ENCODE results near the gene CYB561D2.

DNA sequence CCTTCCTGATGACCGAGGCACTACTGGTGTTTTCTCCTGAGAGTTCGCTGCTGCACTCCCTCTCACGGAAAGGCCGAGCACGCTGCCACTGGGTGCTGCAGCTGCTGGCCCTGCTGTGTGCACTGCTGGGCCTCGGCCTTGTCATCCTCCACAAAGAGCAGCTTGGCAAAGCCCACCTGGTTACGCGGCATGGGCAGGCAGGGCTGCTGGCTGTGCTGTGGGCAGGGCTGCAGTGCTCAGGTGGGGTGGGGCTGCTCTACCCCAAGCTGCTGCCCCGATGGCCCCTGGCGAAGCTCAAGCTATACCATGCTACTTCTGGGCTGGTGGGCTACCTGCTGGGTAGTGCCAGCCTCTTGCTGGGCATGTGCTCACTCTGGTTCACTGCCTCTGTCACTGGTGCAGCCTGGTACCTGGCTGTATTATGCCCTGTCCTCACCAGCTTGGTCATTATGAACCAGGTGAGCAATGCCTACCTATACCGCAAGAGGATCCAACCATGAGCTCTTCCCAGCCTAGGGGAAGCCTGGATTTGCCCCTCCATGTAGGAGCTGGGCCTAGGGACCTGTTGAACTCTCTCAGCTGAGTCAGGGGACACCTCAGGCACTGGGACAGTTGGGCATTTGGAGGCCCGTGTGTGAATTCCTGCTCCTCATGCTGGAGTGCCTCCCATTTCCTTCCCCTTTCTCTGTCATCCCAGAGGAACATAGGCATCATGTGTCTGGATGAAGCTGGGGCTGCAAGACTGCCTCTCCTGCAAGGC lies 2.8 kb downstream of the CYB561D2 start:
- TF ChIP-seq ELF4 (IDR thresholded peaks at IDR 0.05): no peak
- no peak for TF ChIP-seq FOXK2 (IDR thresholded peaks at IDR 0.05)
- no peak for TF ChIP-seq SP1 (IDR thresholded peaks at IDR 0.05)
- TF ChIP-seq, protein P1, sequence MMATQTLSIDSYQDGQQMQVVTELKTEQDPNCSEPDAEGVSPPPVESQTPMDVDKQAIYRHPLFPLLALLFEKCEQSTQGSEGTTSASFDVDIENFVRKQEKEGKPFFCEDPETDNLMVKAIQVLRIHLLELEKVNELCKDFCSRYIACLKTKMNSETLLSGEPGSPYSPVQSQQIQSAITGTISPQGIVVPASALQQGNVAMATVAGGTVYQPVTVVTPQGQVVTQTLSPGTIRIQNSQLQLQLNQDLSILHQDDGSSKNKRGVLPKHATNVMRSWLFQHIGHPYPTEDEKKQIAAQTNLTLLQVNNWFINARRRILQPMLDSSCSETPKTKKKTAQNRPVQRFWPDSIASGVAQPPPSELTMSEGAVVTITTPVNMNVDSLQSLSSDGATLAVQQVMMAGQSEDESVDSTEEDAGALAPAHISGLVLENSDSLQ (IDR thresholded peaks at IDR 0.05): no peak

Data from HEK293T (cell line).